H1 (cell line): ENCODE data around the gene CYRIA. TPM values are rescaled to one million over a fixed set of nuclear protein-coding genes. Genes with fewer than 3 reads are reported as not detected.

Experiments used
- CTCF ChIA-PET: fragments of 300-600 bp; sonication (Branson Sonifier 250); formaldehyde crosslinking; loops from one replicate; lab custom pipeline; 2021; ENCODE audit not compliant: partially characterized antibody; lab: Charles Lee
- POLR2A ChIA-PET: fragments of 300-600 bp; sonication (Branson Sonifier 250); formaldehyde crosslinking; loops from one replicate; lab custom pipeline; 2021; ENCODE audit warnings: inconsistent platforms; ENCODE audit not compliant: partially characterized antibody; lab: Charles Lee
- DNase-seq, 2 experiments: peaks; one replicate each; pipeline versions ENCODE4 v3.0.0 to v3.0.0-alpha.2; 2010 to 2022; ENCODE audit warnings: low spot score in 2 of 2, low read depth in 1 of 2, mixed read lengths in 1 of 2
- FAIRE-seq: peaks from 2 replicates; lab custom pipeline; 2011; peaks lifted over from hg19 to GRCh38; lab: Jason Lieb, UNC
- H2AFZ ChIP-seq: 2 replicates; pipeline ENCODE4 v1.8.1; 2012; ENCODE audit warnings: low read length, inconsistent platforms
- H2AK5ac ChIP-seq: 2 replicates; pipeline ENCODE4 v1.6.1; 2013; ENCODE audit warnings: low read depth, low read length
- H2BK120ac ChIP-seq: replicated peaks from 2 replicates; pipeline ENCODE3; 2013; ENCODE audit warnings: low read depth, low read length, inconsistent platforms
- H2BK12ac ChIP-seq: 2 replicates; pipeline ENCODE4 v1.6.1; 2013; ENCODE audit warnings: low read depth, low read length
- H2BK15ac ChIP-seq: 2 replicates; pipeline ENCODE4 v1.6.1; 2013; ENCODE audit warnings: low read length
- H2BK20ac ChIP-seq: 2 replicates; pipeline ENCODE4 v1.6.1; 2013; ENCODE audit warnings: low read length
- H2BK5ac ChIP-seq: 2 replicates; pipeline ENCODE4 v1.6.1; 2013; ENCODE audit warnings: low read depth, low read length
- H3K14ac ChIP-seq: 2 replicates; pipeline ENCODE4 v1.6.1; 2013; ENCODE audit warnings: inconsistent platforms; ENCODE audit not compliant: insufficient read length
- H3K18ac ChIP-seq: 2 replicates; pipeline ENCODE4 v1.6.1; 2013; ENCODE audit warnings: low read length; ENCODE audit errors: extremely low read depth
- H3K23ac ChIP-seq: 2 replicates; pipeline ENCODE4 v1.6.1; 2013; ENCODE audit warnings: inconsistent platforms; ENCODE audit not compliant: insufficient read length
- H3K23me2 ChIP-seq: 2 replicates; pipeline ENCODE4 v1.6.1; 2013; ENCODE audit warnings: low read depth, low read length
- H3K27ac ChIP-seq: 2 replicates; pipeline ENCODE4 v1.6.1; 2011; ENCODE audit warnings: low read depth, low read length, inconsistent platforms
- H3K27me3 ChIP-seq, 4 experiments: replicated peaks in 1 of 4; 1 replicate in 1 of 4; 2 replicates in 3 of 4; pipeline versions ENCODE4 v1.6.1 to v1.8.1; 2011 to 2013; ENCODE audit warnings: low read length in 3 of 4, mild to moderate bottlenecking in 3 of 4, inconsistent platforms in 2 of 4, mixed read lengths in 2 of 4, moderate library complexity in 1 of 4; ENCODE audit not compliant: control insufficient read depth in 3 of 4, insufficient read depth in 3 of 4; ENCODE audit errors: extremely low read depth in 1 of 4
- H3K36me3 ChIP-seq, 4 experiments: 2 replicates each; pipeline versions ENCODE4 v1.6.1 to v1.8.1; 2011 to 2013; ENCODE audit warnings: mild to moderate bottlenecking in 4 of 4, low read length in 3 of 4, moderate library complexity in 2 of 4, control low read depth in 1 of 4, inconsistent platforms in 1 of 4; ENCODE audit not compliant: insufficient read depth in 4 of 4, control insufficient read depth in 2 of 4
- H3K4ac ChIP-seq: replicated peaks from 2 replicates; pipeline ENCODE3; 2013; ENCODE audit warnings: low read length, low read depth, mixed read lengths, inconsistent platforms; ENCODE audit not compliant: insufficient read length
- H3K4me1 ChIP-seq, 4 experiments: replicated peaks in 1 of 4; 1 replicate in 1 of 4; 2 replicates in 3 of 4; pipeline versions ENCODE4 v1.6.1 to v1.8.1; 2011 to 2013; ENCODE audit warnings: low read length in 3 of 4, inconsistent platforms in 2 of 4, mixed read lengths in 1 of 4; ENCODE audit not compliant: insufficient read depth in 4 of 4, control insufficient read depth in 3 of 4
- H3K4me2 ChIP-seq, 2 experiments: 2 replicates each; pipeline versions ENCODE4 v1.6.1 to v1.8.1; 2011 to 2013; ENCODE audit warnings: low read depth in 2 of 2, low read length in 2 of 2, control low read depth in 1 of 2, inconsistent platforms in 1 of 2, mild to moderate bottlenecking in 1 of 2; ENCODE audit not compliant: insufficient read depth in 1 of 2
- H3K4me3 ChIP-seq, 4 experiments: fragments of 200-600, 300-600 bp in 1 of 4; sonication (generic), shearing (Covaris generic), sonication (Bioruptor Twin) in 1 of 4; 2 replicates each; pipeline versions ENCODE4 v1.5.1 to v1.8.1; 2011 to 2016; ENCODE audit warnings: low read length in 4 of 4, low read depth in 3 of 4, control low read depth in 2 of 4, inconsistent platforms in 2 of 4, mild to moderate bottlenecking in 2 of 4, mixed read lengths in 1 of 4, moderate library complexity in 1 of 4; ENCODE audit not compliant: insufficient read depth in 2 of 4; ENCODE audit errors: extremely low read depth in 1 of 4
- H3K56ac ChIP-seq: replicated peaks from 2 replicates; pipeline ENCODE3; 2013; ENCODE audit warnings: low read depth, mild to moderate bottlenecking, mixed read lengths, low read length, inconsistent platforms; ENCODE audit not compliant: insufficient read length
- H3K79me1 ChIP-seq: 2 replicates; pipeline ENCODE4 v1.6.1; 2013; ENCODE audit warnings: low read depth, low read length, control low read depth
- H3K79me2 ChIP-seq, 2 experiments: 2 replicates each; pipeline versions ENCODE4 v1.6.1 to v1.8.1; 2012 to 2013; ENCODE audit warnings: low read length in 2 of 2, mild to moderate bottlenecking in 2 of 2, inconsistent platforms in 1 of 2; ENCODE audit not compliant: insufficient read depth in 2 of 2, control insufficient read depth in 1 of 2
- H3K9ac ChIP-seq, 4 experiments: replicated peaks in 1 of 4; 1 replicate in 1 of 4; 2 replicates in 3 of 4; pipeline versions ENCODE4 v1.6.1 to v1.8.1; 2011 to 2013; ENCODE audit warnings: low read depth in 3 of 4, low read length in 3 of 4, control low read depth in 2 of 4, mild to moderate bottlenecking in 2 of 4, moderate library complexity in 2 of 4, inconsistent platforms in 1 of 4; ENCODE audit errors: extremely low read depth in 1 of 4
- H3K9me3 ChIP-seq, 2 experiments: 2 replicates each; pipeline versions ENCODE4 v1.6.1 to v1.8.1; 2012 to 2013; ENCODE audit warnings: mild to moderate bottlenecking in 2 of 2, moderate library complexity in 2 of 2, control low read depth in 1 of 2, inconsistent platforms in 1 of 2, low read depth in 1 of 2, low read length in 1 of 2, mixed read lengths in 1 of 2; ENCODE audit not compliant: insufficient read depth in 2 of 2
- H4K20me1 ChIP-seq, 2 experiments: replicated peaks in 1 of 2; 2 replicates each; pipeline versions ENCODE3 to v1.8.1; 2011 to 2013; ENCODE audit warnings: inconsistent platforms in 2 of 2, low read length in 2 of 2, mild to moderate bottlenecking in 1 of 2; ENCODE audit not compliant: insufficient read depth in 2 of 2, control insufficient read depth in 1 of 2
- H4K5ac ChIP-seq: 2 replicates; pipeline ENCODE4 v1.6.1; 2013; ENCODE audit warnings: low read length, low read depth, mixed read lengths, inconsistent platforms; ENCODE audit not compliant: insufficient read length
- H4K8ac ChIP-seq: 2 replicates; pipeline ENCODE4 v1.8.0; 2013; ENCODE audit warnings: mild to moderate bottlenecking, moderate library complexity, low read length, inconsistent platforms; ENCODE audit not compliant: insufficient read depth; ENCODE audit errors: extremely low read depth
- H4K91ac ChIP-seq: replicated peaks from 2 replicates; pipeline ENCODE3; 2013; ENCODE audit warnings: low read length, mixed read lengths, inconsistent platforms; ENCODE audit not compliant: insufficient read length
- CTCF ChIP-seq, 3 experiments: IDR thresholded peaks; 1 replicate in 2 of 3; 2 replicates in 1 of 3; pipeline versions ENCODE4 v1.5.1 to v1.6.1; 2011; ENCODE audit warnings: low read length in 3 of 3, mild to moderate bottlenecking in 3 of 3, inconsistent platforms in 2 of 3, low read depth in 1 of 3, moderate library complexity in 1 of 3; ENCODE audit not compliant: insufficient read depth in 1 of 3; ENCODE audit errors: control extremely low read depth in 1 of 3
- EZH2 ChIP-seq: fragments of 200-600 bp; sonication (generic); IDR thresholded peaks from 2 replicates; pipeline ENCODE4 v1.7.1; 2012; ENCODE audit warnings: low read depth, mild to moderate bottlenecking, moderate library complexity, low read length, inconsistent platforms; ENCODE audit not compliant: severe bottlenecking
- GTF2F1 ChIP-seq: IDR thresholded peaks from 2 replicates; pipeline ENCODE4 v1.6.1; 2012; ENCODE audit warnings: low read depth, low read length, improper control_type of control experiment, borderline replicate concordance
- POU5F1 ChIP-seq: IDR thresholded peaks from 2 replicates; pipeline ENCODE4 v1.6.1; 2011; ENCODE audit warnings: low read depth, mild to moderate bottlenecking, low read length, moderate library complexity
- SAP30 ChIP-seq: fragments of 300-600 bp; sonication (generic); IDR thresholded peaks from 2 replicates; pipeline ENCODE4 v1.7.1; 2012; ENCODE audit warnings: low read length, moderate library complexity, mild to moderate bottlenecking, inconsistent platforms; ENCODE audit not compliant: insufficient read depth, insufficient replicate concordance
- SUZ12 ChIP-seq: fragments of 200-600 bp; sonication (generic); IDR thresholded peaks from 2 replicates; pipeline ENCODE4 v1.6.1; 2012; ENCODE audit warnings: mild to moderate bottlenecking, inconsistent platforms, low read length, moderate library complexity, mixed read lengths
- TAF7 ChIP-seq: optimal IDR thresholded peaks from 2 replicates; pipeline ENCODE3; 2011; ENCODE audit warnings: low read depth, mild to moderate bottlenecking, inconsistent platforms, low read length, moderate library complexity, borderline replicate concordance
- TBP ChIP-seq: IDR thresholded peaks from 2 replicates; pipeline ENCODE4 v1.6.1; 2011; ENCODE audit warnings: low read depth, low read length, improper control_type of control experiment
- USF2 ChIP-seq: IDR thresholded peaks from 2 replicates; pipeline ENCODE4 v1.6.1; 2011; ENCODE audit warnings: low read length, improper control_type of control experiment
- whole genome bisulfite sequencing, 2 experiments: shearing (Covaris generic) in 1 of 2; methylation state at CpG; one replicate each; pipeline versions ENCODE4 v1.1.6 to v1.1.7; 2013 to 2015; ENCODE audit warnings: low lambda C conversion rate in 2 of 2, mixed read lengths in 2 of 2, inconsistent platforms in 1 of 2, low coverage in 1 of 2, missing lambda C conversion rate in 1 of 2; ENCODE audit not compliant: insufficient replicate concordance in 2 of 2, insufficient coverage in 1 of 2, insufficient read length in 1 of 2; ENCODE audit errors: extremely low coverage in 1 of 2, missing lambda C conversion rate in 1 of 2; 5-methylcytosine and 5-hydroxymethylcytosine counted together
- polyA plus RNA-seq, 7 experiments: library from polyadenylated mRNA; depleted of rRNA in 3 of 7; stranded (reverse) in 5 of 7; unstranded in 2 of 7; fragments of >200 nt in 5 of 7; fragments of 200-250 nt in 2 of 7; gene quantifications; 1 replicate in 5 of 7; 2 replicates in 1 of 7; 4 replicates in 1 of 7; pipeline versions ENCODE4 v1.2.1 to v1.2.3, GENCODE V29; 2011 to 2013; ENCODE audit warnings: missing spikeins in 2 of 7, mixed read lengths in 2 of 7
- total RNA-seq: library from RNA; stranded (reverse); fragmentation: NEBNext Ultra II Directional; extraction: Animal tissue kit (Norgen Biotek cat#: 25700); gene quantifications from 2 replicates; pipeline ENCODE4 v1.2.1, GENCODE V29; 2021

Gene CYRIA
- total and polyA plus RNA-seq, 2 of the 8 experiments (the other 6 are each of a cell fraction or from before 2014, with no cell fraction given): 1.5 to 9.8 TPM

GRCh38 chr2:16625759-16626158, 39.9 kb downstream of the CYRIA start:
- Histone ChIP-seq H3K4me3 (no peak overlapping the region), H2BK12ac (peak overlapping the region; percentile 81; the same call in 1 of the 2 replicates), H3K23ac (no peak overlapping the region), H3K4me2 (no peak overlapping the region), H2BK5ac (peak overlapping the region; percentile 88), H3K79me1 (no peaks in the 10 kb centered on the region), H3K14ac (no peak overlapping the region), H3K27ac (no peak overlapping the region), H4K91ac (no peak overlapping the region), H3K4me1 (peaks cover 0 to 6% (median 4%) of the 10 kb centered on the region in 4 experiments; a peak in 5 of 7 replicates), H3K56ac (no peak overlapping the region), H4K8ac (no peak overlapping the region; the same call in 1 of the 2 replicates), H3K36me3 (no peaks in the 10 kb centered on the region), H3K9ac (no peak overlapping the region), H2BK120ac (no peak overlapping the region), H3K27me3 (no peaks in the 10 kb centered on the region), H3K18ac (no peak overlapping the region; the same call in 1 of the 2 replicates), H2AK5ac (no peak overlapping the region; the same call in 1 of the 2 replicates), H3K4ac (no peak overlapping the region), H3K23me2 (no peaks in the 10 kb centered on the region), H2AFZ (peak overlapping the region; percentile 63; the same call in 1 of the 2 replicates), H4K5ac (no peak overlapping the region), H2BK15ac (no peak overlapping the region), H3K9me3 (no peaks in the 10 kb centered on the region), H4K20me1 (no peaks in the 10 kb centered on the region), H3K79me2 (no peaks in the 10 kb centered on the region), H2BK20ac (0 out of 2 replicates have a peak overlapping the region, but pooled peaks have one; percentile 13)
- ChIA-PET POLR2A (interaction anchor here (1.1 kb wide), 1 partner anchor 11 kb away, joined by 4 read pairs; no protein-coding TSS in a partner anchor), CTCF (interaction anchor here (0.7 to 13.4 kb wide), 6 partner anchors 8 to 130 kb away, joined by 3 to 208 read pairs (median 23); no protein-coding TSS in a partner anchor)
- FAIRE-seq: no peak
- WGBS, 2 experiments: 96% methylated on average over 2 of the region's 2 CpGs; no CpG with 5 or more reads in 1 of the 2 experiments
- DNase-seq: no peak
- TF ChIP-seq TBP: no peak
- no peak for TF ChIP-seq GTF2F1
- TF ChIP-seq USF2: no peak
- TF ChIP-seq CTCF (IDR thresholded peaks at IDR 0.05; ENCODE audit: control extremely low read depth in 1 of 3, insufficient read depth in 1 of 3, low read depth in 1 of 3, low read length in 3 of 3): no peak
- TF ChIP-seq SAP30: no peak
- no peak for TF ChIP-seq EZH2
- no peak for TF ChIP-seq SUZ12
- no peak for TF ChIP-seq TAF7
- no peak for TF ChIP-seq POU5F1
